Activated CD4-positive, alpha-beta T cell treated with anti-CD3 and anti-CD28 coated beads, Interleukin-2, amount 50 U/mL, for 16 hours (primary cell): ENCODE results near the gene DAPK3.
A peak's percentile ranks its signal among the peaks of the same experiment; 100 is the strongest.
"Not testable (repeated sequence)": the region's sequence is repeated elsewhere in the genome, so short reads cannot be mapped to it uniquely, and the experiment has no call there.

Experiments
- DNase-seq: peaks from one replicate; pipeline ENCODE4 v3.0.0-alpha.2; 2020

The DAPK3 gene

DNA sequence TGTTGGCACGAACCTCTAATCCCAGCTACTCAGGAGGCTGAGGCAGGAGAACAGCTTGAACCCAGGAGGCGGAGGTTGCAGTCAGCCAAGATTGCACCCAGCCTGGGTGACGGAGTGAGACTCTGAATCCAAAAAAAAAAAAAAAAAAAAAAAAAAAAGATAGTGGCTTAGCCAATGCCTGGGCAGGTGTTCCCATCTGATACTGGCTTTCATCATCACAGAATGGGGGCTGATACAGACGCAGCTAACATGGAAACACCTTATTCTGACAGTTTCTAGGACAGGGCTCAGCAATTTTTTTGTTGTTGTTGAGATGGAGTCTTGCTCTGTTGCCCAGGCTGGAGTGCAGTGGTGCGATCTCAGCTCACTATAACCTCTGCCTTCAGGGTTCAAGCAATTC lies 29.9 kb upstream of the DAPK3 start:
- not testable (repeated sequence) for DNase-seq

DNA sequence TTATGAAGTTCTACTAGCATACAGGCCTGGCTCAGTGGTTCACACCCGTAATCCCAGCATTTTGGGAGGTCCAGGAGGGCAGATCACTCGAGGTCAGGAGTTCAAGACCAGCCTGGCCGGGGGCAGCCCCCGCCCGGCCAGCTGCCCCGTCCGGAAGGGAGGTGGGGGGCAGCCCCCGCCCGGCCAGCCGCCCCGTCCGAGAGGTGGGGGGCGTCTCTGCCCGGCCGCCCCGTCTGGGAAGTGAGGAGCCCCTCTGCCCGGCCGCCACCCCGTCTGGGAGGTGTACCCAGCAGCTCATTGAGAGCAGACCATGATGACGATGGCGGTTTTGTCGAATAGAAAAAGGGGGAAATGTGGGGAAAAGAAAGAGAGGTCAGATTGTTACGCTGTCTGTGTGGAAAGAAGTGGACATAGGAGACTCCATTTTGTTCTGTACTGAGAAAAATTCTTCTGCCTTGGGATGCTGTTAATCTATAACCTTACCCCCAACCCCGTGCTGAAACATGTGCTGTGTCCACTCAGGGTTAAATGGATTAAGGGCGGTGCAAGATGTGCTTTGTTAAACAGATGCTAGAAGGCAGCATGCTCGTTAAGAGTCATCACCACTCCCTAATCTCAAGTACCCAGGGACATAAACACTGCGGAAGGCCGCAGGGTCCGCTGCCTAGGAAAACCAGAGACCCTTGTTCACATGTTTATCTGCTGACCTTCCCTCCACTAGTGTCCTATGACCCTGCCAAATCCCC lies 27.9 kb upstream of the DAPK3 start:
- not testable (repeated sequence) for DNase-seq

DNA sequence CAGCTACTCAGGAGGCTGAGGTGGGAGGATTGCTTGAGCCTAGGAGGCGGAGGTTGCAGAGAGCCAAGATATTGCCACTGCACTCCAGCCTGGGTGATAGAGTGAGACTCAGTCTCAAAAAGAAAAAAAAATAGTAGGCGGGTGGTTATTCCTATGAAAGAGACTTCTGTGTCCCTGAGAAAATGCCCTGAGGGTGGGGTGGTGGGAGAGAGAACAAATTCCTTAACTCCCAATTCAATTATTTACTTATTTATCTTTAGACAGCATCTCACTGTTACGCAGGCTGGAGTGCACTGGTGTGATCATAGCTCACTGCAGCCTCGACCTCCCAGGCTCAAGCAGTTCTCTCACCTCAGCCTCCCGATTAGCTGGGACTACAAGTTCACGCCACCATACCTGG lies 24.7 kb upstream of the DAPK3 start:
- DNase-seq, result no peak

DNA sequence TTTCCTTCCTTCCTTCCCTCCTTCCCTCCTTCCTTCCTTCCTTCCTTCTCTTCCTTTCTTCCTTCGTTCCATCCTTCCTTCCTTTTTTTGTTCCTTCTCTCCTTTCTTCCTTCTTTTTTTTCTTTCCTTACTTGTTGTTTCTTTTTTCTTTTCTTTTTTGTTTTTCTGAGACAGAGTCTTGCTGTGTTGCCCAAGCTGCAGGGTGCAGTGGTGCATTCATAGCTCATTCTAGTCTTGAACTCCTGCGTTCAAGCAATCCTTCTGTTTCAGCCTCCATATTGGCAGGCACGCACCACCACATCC lies 19.9 kb upstream of the DAPK3 start:
- DNase-seq, result no peak

DNA sequence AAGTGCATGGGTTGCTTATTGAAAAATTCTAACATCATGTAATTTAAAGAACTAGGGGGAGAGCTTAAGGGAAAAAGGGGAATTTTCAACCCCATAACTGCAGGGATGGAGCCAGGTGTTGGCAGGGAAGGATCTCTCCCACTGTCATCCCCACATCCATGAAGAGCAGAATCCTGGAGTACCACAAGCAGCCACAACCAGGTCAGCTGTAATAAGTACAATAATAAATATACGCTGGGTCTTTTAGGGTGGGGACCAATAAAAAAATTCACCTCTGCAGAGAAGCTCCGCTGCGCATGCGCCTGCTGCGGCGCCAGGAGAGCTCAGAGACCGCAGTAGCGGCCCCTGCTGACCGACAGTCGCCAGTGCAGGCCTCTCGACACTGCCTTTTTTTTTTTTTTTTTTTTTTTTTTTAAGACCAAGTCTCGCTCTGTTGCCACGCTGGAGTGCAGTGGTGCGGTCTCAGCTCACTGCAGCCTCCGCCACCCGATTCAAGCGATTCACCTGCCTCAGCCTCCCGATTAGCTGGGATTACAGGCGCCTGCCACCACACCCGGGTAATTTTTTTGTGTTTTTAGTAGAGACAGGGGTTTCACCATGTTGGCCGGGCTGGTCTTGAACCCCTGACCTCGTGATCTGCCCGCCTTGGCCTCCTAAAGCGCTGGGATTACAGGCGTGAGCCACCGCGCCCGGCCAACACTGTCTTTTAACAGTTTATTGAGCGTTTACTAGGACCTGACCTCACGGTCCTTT lies 16.9 kb upstream of the DAPK3 start:
- peak; percentile 92 for DNase-seq

DNA sequence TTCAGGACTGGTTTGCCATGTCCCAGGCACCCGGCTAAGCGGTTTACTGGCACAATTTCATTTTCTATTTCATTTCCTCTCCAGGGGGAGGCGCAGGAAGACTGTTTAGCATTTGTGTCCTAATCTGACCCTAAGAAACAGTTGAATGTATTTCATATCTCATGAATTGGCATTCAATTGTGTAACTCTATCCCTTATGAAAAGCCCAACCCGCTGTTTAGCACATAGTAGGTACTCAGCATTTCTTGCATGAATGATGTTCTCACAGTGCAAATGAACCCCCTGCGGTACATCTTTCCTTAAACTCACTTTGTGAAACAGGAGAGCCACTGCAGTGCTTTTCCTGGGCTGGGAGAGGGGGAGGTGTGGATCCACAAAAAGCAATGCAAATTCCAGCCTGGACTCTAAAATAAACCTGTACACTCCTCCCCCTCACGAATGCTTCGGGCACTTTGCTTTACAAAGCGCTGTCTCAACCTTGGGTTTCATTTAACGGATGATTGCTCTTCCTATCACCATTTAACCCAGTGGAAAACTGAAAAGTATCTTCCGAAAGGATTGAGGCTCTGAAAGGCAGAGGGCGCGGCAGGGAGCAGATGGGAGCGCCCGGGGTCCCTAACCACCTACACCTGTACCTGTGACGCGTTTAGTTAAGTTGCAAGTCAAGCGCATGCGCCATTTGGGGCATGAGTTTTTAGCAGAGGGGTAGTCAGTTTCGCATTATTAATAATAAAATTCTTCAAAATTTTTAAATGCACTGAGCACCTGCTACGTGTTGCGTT lies 15.6 kb upstream of the DAPK3 start:
- peak; percentile 81 for DNase-seq

DNA sequence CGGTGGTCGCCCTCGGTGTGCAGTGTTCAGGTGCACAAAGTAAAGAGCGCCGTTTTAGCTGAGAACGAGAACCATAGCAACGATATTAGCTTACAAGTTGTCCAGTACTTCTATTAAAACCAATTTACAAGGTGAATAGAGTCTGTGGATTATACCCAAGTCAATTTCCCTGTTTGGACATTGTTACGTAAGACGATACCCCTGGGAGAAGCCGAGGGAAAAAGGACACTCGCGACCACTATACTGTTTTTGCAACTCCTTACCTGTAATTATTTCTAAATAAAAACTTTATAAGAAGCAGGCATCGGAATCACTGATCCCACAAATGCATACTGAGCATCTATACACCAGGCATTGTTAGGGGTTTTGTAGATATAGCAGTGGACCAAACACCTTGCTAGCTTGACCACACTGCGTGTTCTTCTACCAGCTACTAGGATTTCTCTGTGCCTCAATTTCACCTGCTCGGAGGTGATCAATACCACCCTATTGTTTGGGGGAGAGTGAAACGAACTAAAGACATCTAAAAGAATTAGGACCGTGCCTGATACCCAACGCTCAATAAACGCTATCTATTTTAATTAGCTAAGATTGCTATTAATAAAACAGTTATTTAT lies 14.9 kb upstream of the DAPK3 start:
- DNase-seq, result no peak

DNA sequence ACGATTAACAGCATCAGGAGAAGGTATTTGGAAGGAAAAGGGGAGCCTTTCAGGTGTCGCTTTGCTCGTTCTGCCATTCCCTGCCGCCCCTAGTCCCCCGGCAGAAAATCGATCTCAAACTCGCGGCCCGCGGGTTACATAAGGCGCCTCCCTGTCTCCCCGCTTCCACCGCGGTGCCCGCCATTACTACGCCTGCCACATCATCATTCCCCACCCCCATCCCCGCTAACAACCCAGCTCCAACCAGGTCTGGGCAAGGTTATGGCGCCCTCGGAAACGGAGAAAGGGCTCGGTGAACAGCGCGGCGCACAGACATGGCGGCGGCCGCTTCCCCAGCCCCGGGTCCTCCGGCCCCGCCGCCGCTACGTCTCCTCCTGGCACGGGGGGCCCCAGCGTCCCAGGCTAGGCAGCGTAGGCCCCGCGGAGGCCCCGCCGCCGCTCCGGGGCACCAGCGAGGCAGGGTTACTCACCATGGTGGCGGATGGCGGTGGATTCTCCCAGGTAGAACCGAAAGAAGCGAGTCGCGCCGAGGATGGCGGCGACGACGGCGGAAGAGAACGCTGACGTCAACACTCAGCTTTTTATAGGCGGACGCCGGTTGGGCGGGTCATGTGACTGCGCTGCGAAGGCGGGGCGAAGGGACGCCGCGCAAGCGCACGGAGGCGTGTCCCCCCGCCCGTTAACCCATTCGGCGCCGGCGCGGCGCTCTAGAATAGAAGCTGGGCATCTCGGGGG lies 14.2 kb upstream of the DAPK3 start, which contains the start of gene EEF2:
Gene EEF2 (minus strand): TSS at position 556 of the 735 bp plus-strand sequence. CDS start 83 bp downstream, at position 473.
- peak; percentile 94 for DNase-seq

DNA sequence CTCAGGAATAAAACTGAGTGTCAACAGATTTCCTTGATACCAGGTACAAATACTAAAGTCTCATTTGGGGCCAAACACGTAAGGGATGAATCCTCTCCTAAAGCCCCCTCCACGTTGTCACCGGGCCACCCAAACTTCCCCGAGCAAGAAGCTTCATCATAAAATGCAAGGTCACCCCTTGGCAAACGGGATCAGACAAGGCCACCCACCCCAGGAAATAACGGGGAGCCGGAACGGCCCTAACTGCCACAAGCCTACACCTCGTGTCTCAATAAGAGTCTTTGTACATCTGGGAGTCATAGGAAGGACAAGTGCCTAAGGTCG lies 13.6 kb upstream of the DAPK3 start:
- DNase-seq, result no peak

DNA sequence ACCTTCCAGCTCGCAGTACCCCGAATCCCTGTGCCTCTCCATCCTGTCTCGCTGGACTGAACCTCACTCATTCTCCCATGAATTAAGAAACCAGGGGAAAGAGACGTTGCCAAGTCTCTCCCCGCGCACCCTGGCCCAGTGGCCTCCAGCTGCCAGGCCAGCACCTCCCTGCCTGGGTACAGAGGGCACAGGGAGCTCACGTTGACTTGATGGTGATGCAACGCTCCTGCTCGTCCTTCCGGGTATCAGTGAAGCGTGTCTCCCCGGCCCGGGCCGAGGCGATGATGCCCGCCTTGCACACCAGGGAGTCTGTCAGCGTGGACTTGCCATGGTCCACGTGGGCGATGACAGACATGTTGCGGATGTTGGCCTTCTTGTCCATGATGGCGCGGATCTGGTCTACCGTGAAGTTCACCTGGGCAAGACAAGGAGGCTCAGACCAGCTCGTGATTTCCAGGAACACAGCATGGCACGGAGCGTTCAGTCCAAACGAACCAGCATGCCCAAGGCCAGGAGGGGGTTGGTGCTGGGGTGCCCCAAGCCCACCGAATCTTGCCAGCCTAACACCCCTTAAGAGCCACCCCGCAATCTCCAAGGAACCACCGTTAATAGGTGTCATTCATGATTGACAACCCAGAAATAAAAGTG lies 13.2 kb upstream of the DAPK3 start:
- DNase-seq, result no peak

DNA sequence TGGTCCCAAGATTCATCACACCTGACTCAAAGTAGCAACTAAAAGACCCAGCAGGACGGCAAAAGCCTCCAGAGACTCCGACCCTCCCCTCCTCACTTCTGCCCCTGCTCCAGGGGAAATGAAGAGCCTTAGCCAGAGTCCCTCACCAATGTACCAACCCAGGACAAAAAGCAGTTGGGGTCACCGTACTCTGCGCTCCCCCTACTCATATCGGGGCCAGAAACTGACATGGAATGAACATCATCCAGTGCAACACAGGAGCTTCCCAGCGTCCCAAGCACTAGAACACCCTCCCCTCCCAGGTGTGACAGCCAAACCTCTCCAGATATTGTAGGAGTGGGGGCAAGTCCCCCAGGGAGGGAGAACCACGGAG lies 12.6 kb upstream of the DAPK3 start:
- DNase-seq, result no peak

DNA sequence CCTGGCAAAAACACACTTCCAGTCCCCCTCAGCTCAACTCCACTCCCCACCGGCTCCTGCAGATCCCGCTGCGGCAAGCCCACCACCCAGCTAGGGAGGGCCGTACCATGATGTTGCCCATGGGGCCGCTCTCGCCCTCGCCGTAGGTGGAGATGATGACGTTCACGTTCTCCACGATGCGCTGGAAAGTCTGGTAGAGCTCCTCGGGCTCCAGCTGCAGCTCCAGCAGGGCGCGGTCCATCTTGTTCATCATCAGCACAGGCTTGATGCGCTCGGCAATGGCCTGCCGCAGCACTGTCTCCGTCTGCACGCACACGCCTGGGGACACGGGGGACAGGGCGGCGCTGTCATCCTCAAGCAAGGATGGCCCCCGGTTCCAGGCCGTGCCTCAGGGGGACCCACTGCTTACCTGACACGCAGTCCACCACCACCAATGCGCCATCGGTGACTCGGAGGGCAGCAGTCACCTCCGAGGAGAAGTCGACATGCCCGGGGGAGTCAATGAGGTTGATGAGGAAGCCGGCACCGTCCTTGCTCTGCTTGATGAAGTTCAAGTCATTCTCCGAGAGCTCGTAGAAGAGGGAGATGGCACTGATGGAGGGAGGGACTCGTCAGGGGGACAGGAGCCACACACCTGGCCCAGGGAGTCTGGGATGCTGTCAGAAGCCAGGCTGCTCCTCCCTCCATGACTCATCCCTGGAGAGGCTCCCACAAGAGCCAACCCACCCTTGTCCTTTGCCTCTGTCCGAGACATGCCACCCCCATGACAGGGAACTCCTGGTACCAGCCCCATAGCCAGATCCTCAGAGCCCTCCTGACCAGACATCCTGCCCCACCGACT lies 12.0 kb upstream of the DAPK3 start:
- DNase-seq, result no peak

DNA sequence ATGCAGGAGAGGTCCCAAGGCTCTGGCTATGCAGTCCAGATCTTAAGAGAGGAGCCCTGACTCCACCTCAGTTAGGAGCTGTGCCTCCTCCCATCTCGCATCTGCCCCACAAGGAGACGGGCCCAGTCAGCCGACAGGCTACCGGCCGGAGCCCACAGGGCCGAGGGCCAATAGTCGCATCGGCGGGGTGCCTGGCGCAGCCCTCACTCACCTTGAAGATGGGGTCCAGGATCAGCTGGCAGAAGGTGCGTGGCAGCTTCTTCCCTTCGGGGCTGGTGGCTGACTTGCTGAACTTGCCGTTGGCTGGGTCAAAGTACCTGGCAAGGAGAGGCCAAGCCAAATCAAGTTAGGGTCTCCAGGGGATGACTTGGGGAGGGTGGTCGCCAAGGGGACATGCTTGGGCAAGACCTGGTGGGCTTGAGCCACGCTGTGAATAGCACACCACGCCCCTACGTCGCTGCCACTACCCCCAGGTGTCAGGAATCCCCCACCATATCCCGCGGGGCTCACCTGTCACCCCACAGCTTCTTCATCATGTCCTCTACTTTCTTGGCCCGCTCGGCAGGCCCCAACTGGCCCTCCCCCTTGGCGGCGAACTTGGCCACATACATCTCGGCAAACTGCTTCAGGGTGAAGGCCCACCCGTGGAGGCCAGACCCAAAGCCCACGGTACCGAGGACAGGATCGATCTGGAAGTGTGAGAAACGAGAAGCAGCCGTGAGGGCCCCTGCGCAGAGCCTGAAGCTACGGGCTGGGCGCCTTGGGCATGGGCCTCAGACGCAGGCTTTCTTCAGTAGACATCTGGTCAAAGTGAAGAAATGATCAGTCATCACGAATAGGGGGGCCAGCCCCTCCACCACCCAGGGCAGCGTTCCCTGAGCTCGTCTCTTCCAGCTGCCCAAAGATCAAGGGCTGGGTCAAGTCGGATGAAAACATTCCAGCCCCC lies 11.1 kb upstream of the DAPK3 start:
- no peak for DNase-seq

DNA sequence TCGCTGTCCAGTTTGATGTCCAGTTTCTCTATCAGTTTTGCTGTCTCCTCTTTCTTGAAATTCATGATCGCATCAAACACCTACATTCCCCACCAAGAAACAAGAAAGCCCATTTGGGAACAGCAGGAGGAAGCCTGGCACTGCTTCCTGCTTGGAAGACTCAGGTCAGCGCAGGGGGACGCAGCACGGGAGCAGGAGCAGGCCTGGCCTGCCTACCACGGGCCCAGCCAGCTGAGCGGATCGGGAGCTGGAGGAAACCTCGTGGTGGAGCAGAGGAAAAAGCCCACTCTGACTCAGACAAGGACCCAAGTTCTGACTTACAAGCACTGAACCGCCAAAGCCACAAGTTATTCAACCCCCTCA lies 10.5 kb upstream of the DAPK3 start:
- DNase-seq, result no peak

DNA sequence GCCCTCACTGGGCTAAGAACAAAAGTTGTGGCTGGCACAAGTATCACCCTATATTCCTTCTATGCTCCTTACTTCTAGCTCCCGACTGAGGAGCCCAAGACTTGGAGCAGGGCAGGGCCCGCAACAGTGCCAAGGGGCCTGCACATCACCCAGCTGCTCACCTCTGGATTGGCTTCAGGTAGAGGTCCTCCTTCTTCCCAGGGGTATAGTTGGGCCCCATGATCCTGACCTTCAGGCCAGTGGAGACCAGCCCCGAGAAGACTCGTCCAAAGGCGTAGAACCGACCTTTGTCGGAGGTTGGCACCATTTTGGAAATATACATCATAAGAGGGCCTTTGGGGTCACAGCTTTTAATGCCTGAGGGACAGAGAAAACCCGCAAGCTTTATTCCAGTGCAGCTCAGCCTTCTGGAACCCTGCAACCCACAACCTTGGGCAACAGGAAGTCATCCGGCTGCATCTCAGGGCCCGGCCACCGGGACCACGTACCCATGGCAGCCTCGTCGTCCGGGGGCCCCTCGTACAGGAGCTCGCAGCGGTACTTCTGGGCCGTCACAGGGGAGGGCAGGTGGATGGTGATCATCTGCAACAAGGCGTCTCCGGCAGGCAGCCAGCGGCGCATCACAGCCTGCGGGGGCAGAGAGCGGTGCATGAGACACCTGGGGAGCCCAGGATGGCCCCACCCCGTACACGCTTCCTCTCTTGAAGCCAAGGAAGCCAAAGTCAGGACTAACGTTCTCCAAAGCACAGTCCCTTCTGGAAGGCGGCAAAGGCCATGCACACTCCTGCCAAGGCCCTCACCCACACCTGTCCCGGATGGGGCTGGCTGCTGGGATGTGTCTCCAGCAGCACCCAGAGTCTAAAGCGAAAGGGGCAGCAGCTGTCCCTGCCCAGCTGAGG lies 9.7 kb upstream of the DAPK3 start:
- DNase-seq, result no peak

DNA sequence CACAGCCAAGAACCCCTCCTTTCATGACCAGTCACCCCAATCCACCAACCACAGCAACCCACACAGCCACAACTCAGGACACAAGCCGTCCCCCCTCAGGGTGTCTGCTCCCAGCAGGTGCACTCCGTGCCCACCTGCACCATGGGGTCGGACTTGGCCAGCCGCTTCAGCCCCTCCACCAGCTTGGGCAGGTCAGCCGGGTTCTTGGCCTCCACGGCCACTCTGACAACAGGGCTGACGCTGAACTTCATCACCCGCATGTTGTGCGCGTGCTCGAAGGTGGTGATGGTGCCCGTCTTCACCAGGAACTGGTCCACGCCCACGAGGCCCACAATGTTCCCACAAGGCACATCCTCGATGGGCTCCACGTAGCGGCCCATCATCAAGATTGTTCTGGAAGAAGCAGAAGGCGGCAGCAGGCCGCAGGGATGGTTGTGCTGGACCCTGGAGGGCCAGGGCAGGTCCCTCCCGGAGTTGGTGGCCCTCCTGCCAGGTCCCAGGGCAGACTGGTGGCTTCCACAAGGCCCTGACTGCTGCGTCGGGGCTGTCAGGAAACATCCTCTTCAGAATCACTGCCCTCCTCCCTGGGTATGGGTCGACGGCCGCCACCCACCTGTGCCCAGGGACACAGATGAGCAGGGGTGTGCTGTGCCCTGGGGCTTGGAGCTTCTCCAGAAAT lies 8.9 kb upstream of the DAPK3 start:
- DNase-seq, result no peak

DNA sequence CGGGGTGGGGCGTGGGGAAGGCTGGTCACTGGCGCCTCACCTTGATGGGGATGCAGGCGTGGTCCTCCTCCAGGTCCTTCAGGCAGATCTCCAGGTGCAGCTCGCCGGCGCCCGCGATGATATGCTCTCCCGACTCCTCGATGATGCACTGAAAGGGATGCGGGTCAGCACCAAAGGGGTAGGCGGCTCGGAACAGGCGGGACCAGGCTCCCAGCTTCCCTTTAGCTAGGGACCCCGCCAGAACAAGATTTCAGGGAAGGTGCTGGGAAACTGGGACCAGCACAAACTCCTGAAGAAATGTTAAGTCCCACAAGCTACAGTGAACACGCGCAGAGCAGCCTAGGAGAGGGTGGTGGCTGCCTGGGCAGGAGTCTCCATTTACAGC lies 8.4 kb upstream of the DAPK3 start:
- DNase-seq, result no peak

DNA sequence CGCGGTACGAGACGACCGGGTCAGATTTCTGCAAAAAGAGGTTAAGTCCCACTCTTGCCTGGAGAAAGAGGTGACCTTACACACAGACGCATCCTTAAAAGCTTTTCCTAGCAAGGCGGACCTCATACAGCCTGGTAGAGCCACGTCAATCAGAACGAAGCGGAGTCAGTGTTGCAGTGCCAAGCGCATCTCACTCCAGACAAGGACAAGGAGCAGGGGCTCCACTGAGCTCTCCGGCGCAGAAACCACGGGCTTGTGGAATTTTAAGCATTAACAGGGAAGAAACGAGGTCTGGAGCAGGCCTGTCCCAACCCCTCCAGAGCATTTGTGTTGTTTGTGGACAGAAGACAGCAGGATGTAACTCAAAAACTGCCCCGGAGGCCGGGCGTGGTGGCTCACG lies 7.2 kb upstream of the DAPK3 start:
- no peak for DNase-seq
